Hepatocyte (in vitro differentiated cells): Measurements from ENCODE around the gene PGLYRP1.

Experiments
- CTCF ChIP-seq: fragments of 200-600 bp; sonication (generic); IDR thresholded peaks from 2 replicates; pipeline ENCODE4 v1.5.1; 2016; ENCODE audit warnings: antibody characterized with exemption, mild to moderate bottlenecking; ENCODE audit not compliant: poor library complexity
- EZH2 ChIP-seq: fragments of 200-600 bp; sonication (generic); IDR thresholded peaks from 2 replicates; pipeline ENCODE4 v1.6.1; 2016; ENCODE audit warnings: antibody characterized with exemption, mild to moderate bottlenecking, borderline replicate concordance
- EZH2phosphoT487 ChIP-seq: fragments of 200-600 bp; sonication (generic); IDR thresholded peaks from one replicate; pipeline ENCODE4 v1.6.1; 2018; ENCODE audit warnings: antibody characterized with exemption, mild to moderate bottlenecking, low read depth, moderate library complexity; ENCODE audit not compliant: unreplicated experiment, severe bottlenecking

GRCh38 chr19:45972081-45972946, 50.5 kb downstream of the PGLYRP1 start:
- no peak for TF ChIP-seq CTCF
- TF ChIP-seq EZH2phosphoT487, result no peak
- no peak for TF ChIP-seq EZH2
